HepG2 (cell line): ENCODE results near the gene FAT1. TPM values are rescaled to one million over a fixed set of nuclear protein-coding genes. Genes with fewer than 3 reads are reported as not detected.
A peak's percentile ranks its signal among the peaks of the same experiment; 100 is the strongest.

ENCODE experiments used
- AKAP8 ChIP-seq: sonication (generic); formaldehyde crosslinking; IDR thresholded peaks from 2 replicates; pipeline ENCODE4 v1.5.1; 2020; ENCODE audit warnings: mild to moderate bottlenecking, missing genetic modification reagents
- GMEB1 ChIP-seq: sonication (generic); formaldehyde crosslinking; IDR thresholded peaks from 2 replicates; pipeline ENCODE4 v1.5.1; 2020; ENCODE audit warnings: missing genetic modification reagents, mild to moderate bottlenecking, borderline replicate concordance
- KLF11 ChIP-seq: IDR thresholded peaks from 2 replicates; pipeline ENCODE4 v1.6.1; 2016; ENCODE audit warnings: missing compliant biosample characterization
- MAFG ChIP-seq: sonication (generic); formaldehyde crosslinking; IDR thresholded peaks from 2 replicates; pipeline ENCODE4 v1.5.1; 2020; ENCODE audit warnings: mild to moderate bottlenecking, missing genetic modification reagents
- MEF2D ChIP-seq: sonication (generic); formaldehyde crosslinking; IDR thresholded peaks from 2 replicates; pipeline ENCODE4 v1.5.1; 2020; ENCODE audit warnings: mild to moderate bottlenecking, missing genetic modification reagents
- RNF2 ChIP-seq: fragments of 450-650 bp; conservative IDR thresholded peaks from 2 replicates; pipeline ENCODE4 v1.6.1; 2016; ENCODE audit warnings: low read depth
- SNAPC5 ChIP-seq: sonication (generic); formaldehyde crosslinking; IDR thresholded peaks from 2 replicates; pipeline ENCODE4 v1.8.1; 2023; ENCODE audit warnings: mild to moderate bottlenecking, missing genetic modification reagents, borderline replicate concordance
- SOX13 ChIP-seq, 3 experiments: fragments of 450-650 bp in 1 of 3; sonication (generic) in 1 of 3; formaldehyde crosslinking in 1 of 3; IDR thresholded peaks in 2 of 3; conservative IDR thresholded peaks in 1 of 3; 2 replicates each; pipeline versions ENCODE4 v1.5.0 to v1.6.1; 2016 to 2020; ENCODE audit warnings: antibody characterized with exemption in 1 of 3, mild to moderate bottlenecking in 1 of 3, missing compliant biosample characterization in 1 of 3, missing genetic modification reagents in 1 of 3, moderate library complexity in 1 of 3
- ZBTB2 ChIP-seq: sonication (generic); formaldehyde crosslinking; IDR thresholded peaks from 2 replicates; pipeline ENCODE4 v1.8.0; 2022; ENCODE audit warnings: low read depth, missing genetic modification reagents
- ZNF407 ChIP-seq: sonication (generic); formaldehyde crosslinking; IDR thresholded peaks from one replicate; pipeline ENCODE4 v1.5.1; 2020; ENCODE audit warnings: mild to moderate bottlenecking, missing genetic modification reagents; ENCODE audit errors: not compliant biosample characterization
- ZNF468 ChIP-seq: sonication (generic); formaldehyde crosslinking; IDR thresholded peaks from 2 replicates; pipeline ENCODE4 v1.8.0; 2022; ENCODE audit warnings: mild to moderate bottlenecking, moderate library complexity, missing genetic modification reagents
- ZNF562 ChIP-seq: sonication (generic); formaldehyde crosslinking; IDR thresholded peaks from 2 replicates; pipeline ENCODE4 v1.8.0; 2022; ENCODE audit warnings: missing genetic modification reagents, borderline replicate concordance
- ZNF780A ChIP-seq: sonication (generic); formaldehyde crosslinking; IDR thresholded peaks from 2 replicates; pipeline ENCODE4 v1.8.0; 2022; ENCODE audit warnings: mild to moderate bottlenecking, missing genetic modification reagents, moderate library complexity
- ZNF839 ChIP-seq: sonication (generic); formaldehyde crosslinking; IDR thresholded peaks from 2 replicates; pipeline ENCODE4 v1.4.0; 2020; ENCODE audit warnings: missing genetic modification reagents, mild to moderate bottlenecking, borderline replicate concordance
- polyA plus RNA-seq, 8 experiments: library from polyadenylated mRNA; depleted of rRNA in 3 of 8; stranded (reverse) in 7 of 8; unstranded in 1 of 8; fragments of >200 nt; fragmentation: Illumina TruSeq in 4 of 8; extraction: Trizol in 4 of 8; gene quantifications; 2 replicates each; pipeline versions ENCODE4 v1.2.1 to v1.2.3, GENCODE V29; 2011 to 2016; ENCODE audit warnings: low read depth in 4 of 8, missing spikeins in 1 of 8, mixed read lengths in 1 of 8; ENCODE audit not compliant: insufficient read depth in 1 of 8
- total RNA-seq, 5 experiments: library from RNA; depleted of rRNA; stranded (reverse); fragments of >200 nt; fragmentation: Illumina TruSeq; extraction: Trizol; gene quantifications; 2 replicates each; pipeline ENCODE4 v1.2.3, GENCODE V29; 2016; ENCODE audit warnings: low read depth in 1 of 5

FAT1 gene
- total and polyA plus RNA-seq, 2 of the 13 experiments (the other 11 are each of a cell fraction or from before 2014, with no cell fraction given), result 185 to 216 TPM

- peak; percentile 23; the same call in 1 of the 2 replicates for TF ChIP-seq GMEB1
- TF ChIP-seq SNAPC5 (CRISPR knock-in tag), result 0 out of 2 replicates have a peak, but pooled peaks have one; percentile 41
- TF ChIP-seq ZNF468 (CRISPR knock-in tag), result no peak
- no peak for TF ChIP-seq ZNF562 (CRISPR knock-in tag)
- TF ChIP-seq SOX13 (IDR thresholded peaks at IDR 0.05), result peak; percentile 63
- peak in 1 of 2 experiments; percentile 87; a peak in 2 of 4 replicates for TF ChIP-seq SOX13 (CRISPR knock-in tag; conservative IDR thresholded peaks at IDR 0.05 in 1 of 2, IDR thresholded peaks at IDR 0.05 in 1 of 2)
- TF ChIP-seq ZBTB2 (CRISPR knock-in tag), result peak; percentile 67; the same call in 1 of the 2 replicates
- no peak for TF ChIP-seq ZNF780A
- TF ChIP-seq ZNF839 (CRISPR knock-in tag), result no peak
- TF ChIP-seq MEF2D (CRISPR knock-in tag), result no peak; the same call in 1 of the 2 replicates
- TF ChIP-seq AKAP8, result no peak
- TF ChIP-seq RNF2, result no peak
- TF ChIP-seq ZNF407, result no peak
- TF ChIP-seq MAFG (CRISPR knock-in tag), result no peak
- TF ChIP-seq KLF11 (CRISPR knock-in tag), result 0 out of 2 replicates have a peak, but pooled peaks have one; percentile 26
Observed at GRCh38 chr4:186765673-186766546, 42.3 kb upstream of the FAT1 start (continued).
